HG02870 (cell line): ENCODE measurements around the gene PCDHGA3.
"Not testable (repeated sequence)": the region's sequence is repeated elsewhere in the genome, so short reads cannot be mapped to it uniquely, and the experiment has no call there.

Source experiments
- ATAC-seq: cut with Tn5 transposase; IDR thresholded peaks from one replicate; pipeline ENCODE4 v1.9.1; 2021; ENCODE audit warnings: mild to moderate bottlenecking, moderate library complexity; ENCODE audit not compliant: unreplicated experiment

PCDHGA3 gene

DNA sequence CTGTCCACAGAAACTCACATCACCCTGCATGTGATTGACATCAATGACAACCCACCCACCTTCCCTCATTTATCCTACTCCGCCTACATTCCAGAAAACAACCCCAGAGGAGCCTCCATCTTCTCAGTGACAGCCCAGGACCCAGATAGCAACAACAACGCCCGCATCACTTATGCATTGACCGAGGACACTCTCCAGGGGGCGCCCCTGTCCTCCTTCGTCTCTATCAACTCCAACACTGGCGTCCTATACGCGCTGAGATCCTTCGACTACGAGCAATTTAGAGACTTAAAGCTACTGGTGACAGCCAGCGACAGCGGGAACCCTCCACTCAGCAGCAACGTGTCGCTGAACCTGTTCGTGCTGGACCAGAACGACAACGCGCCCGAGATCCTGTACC, 1.7 kb downstream of the PCDHGA3 start:
- ATAC-seq: no peak

DNA sequence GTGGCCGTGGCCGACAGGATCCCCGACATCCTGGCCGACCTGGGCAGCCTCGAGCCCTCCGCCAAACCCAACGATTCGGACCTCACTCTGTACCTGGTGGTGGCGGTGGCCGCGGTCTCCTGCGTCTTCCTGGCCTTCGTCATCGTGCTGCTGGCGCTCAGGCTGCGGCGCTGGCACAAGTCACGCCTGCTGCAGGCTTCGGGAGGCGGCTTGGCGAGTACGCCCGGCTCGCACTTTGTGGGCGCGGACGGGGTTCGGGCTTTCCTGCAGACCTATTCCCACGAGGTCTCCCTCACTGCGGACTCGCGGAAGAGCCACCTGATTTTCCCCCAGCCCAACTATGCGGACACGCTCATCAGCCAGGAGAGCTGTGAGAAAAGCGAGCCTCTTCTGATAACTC, 2.4 kb downstream of the PCDHGA3 start:
- ATAC-seq: not testable (repeated sequence)

DNA sequence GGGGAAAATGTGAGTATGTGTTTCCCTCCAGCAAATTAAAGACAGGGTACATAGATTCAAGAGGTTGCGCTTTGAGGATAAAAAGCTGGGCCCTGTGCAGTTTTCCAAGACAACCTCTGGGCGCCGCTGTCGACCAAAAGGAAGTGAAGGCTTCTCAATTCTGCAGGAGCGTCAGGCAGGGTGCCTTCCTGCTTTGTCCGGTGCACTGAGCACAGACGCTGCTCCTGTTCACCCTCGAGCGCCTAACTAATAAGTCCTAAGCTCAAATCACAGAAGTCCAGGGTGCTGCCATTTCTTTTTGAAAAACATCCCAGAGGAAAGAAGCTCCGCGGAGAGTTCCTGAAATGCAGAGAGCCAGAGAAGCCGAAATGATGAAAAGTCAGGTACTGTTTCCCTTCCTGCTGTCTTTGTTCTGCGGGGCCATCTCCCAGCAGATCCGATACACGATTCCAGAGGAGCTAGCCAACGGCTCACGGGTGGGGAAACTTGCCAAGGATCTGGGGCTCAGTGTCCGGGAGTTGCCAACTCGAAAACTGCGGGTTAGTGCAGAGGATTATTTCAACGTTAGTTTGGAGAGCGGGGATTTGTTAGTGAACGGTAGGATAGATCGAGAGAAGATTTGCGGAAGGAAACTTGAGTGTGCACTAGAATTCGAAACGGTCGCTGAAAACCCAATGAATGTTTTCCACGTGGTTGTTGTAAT, 6.4 kb downstream of the PCDHGA3 start, which contains the start of gene PCDHGB1:
Gene PCDHGB1 (plus strand): TSS at position 183 of the 703 bp plus-strand sequence. CDS start 162 bp downstream, at position 345.
- no peak for ATAC-seq

DNA sequence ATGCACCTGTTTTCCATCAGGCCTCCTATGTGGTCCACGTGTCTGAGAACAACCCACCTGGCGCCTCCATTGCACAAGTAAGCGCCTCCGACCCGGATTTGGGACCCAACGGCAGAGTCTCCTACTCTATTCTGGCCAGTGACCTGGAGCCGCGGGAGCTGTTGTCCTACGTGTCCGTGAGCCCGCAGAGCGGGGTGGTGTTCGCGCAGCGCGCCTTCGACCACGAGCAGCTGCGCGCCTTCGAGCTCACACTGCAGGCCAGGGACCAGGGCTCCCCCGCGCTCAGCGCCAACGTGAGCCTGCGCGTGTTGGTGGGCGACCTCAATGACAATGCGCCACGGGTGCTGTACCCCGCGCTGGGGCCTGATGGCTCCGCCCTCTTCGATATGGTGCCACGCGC, 8.0 kb downstream of the PCDHGA3 start:
- no peak for ATAC-seq

DNA sequence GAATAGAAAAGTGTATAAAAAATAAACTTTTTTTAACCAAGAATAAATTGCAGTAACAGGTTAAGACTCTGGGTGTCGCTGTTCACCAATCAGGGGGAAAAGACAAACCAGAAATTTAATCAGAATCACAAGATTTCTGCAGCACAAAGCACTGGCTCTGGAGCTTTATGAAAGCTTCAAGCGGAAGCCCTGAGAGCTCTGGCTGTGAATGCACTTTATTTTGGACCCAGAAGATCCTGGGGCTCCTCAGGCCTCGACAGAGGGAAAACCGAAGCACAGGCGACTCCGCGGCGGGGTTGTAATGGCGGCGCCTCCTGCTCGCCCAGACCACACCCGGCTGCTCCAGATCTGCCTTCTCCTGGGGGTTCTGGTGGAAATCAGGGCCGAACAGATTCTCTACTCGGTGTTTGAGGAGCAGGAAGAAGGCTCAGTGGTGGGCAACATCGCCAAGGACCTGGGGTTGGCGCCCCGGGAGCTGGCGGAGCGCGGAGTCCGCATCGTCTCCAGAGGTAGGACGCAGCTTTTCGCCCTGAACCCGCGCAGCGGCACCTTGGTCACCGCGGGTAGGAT, 11.4 kb downstream of the PCDHGA3 start, which contains the start of gene PCDHGA4:
Gene PCDHGA4 (plus strand): TSS at position 122 of the 570 bp plus-strand sequence. CDS start 87 bp downstream, at position 209.
- no peak for ATAC-seq

DNA sequence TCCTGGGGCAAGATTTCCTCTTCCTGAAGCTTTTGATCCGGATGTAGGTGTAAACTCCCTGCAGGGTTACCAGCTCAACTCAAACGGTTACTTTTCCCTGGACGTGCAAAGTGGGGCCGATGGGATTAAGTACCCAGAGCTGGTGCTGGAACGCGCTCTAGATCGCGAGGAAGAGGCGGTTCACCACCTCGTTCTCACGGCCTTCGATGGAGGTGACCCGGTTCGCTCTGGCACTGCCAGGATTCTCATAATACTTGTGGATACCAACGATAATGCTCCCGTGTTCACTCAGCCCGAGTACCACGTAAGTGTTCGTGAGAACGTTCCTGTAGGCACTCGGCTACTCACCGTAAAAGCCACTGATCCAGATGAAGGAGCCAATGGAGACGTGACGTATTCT, 12.0 kb downstream of the PCDHGA3 start:
- no peak for ATAC-seq

DNA sequence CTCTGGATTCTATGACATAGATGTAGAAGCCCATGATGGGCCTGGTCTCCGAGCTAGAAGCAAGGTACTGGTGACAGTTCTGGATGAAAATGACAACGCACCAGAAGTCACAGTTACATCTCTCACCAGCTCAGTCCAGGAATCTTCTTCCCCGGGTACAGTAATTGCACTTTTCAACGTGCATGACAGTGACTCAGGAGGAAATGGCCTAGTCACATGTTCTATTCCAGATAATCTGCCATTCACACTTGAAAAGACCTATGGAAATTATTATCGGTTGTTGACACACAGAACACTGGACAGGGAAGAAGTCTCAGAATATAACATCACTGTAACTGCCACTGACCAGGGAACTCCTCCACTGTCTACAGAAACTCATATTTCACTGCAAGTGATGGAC, 12.5 kb downstream of the PCDHGA3 start:
- ATAC-seq: no peak

DNA sequence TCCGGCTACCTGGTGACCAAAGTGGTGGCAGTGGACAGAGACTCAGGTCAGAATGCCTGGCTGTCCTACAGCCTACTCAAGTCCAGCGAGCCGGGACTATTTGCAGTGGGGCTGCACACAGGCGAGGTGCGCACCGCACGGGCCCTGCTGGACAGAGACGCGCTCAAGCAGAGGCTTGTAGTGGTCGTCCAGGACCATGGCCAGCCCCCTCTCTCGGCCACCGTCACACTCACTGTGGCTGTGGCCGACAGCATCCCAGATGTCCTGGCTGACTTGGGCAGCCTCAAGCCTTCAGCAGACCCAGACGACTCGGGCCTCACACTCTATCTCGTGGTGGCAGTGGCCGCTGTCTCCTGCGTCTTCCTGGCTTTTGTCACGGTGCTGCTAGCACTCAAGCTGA, 13.3 kb downstream of the PCDHGA3 start:
- ATAC-seq: no peak

DNA sequence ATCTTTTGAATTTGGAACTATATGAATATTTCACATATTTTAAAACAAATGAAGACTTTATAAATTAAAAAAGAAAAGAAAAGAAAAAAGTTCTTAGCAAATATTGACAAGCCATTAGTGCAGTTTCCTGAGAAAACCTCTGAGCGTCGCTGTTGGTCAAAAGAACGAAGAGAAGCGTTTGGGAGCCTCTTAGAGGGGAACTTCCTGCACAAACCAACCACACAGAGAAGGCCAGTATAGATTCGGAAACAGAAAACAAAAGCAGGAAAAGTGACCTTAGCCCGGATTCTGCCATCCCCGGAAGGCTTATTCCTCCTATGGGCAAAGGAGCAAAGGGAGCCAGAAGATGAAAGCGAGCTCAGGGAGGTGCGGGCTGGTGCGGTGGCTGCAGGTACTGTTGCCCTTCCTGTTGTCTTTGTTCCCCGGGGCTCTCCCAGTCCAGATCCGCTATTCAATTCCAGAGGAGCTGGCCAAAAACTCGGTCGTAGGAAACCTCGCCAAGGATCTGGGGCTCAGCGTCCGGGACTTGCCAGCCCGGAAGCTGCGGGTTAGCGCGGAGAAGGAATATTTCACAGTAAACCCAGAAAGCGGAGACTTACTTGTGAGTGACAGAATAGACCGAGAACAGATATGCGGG, 16.3 kb downstream of the PCDHGA3 start, which contains the start of gene PCDHGB2:
Gene PCDHGB2 (plus strand): TSS at position 205 of the 637 bp plus-strand sequence. CDS start 142 bp downstream, at position 347.
- ATAC-seq: peak; percentile 70

DNA sequence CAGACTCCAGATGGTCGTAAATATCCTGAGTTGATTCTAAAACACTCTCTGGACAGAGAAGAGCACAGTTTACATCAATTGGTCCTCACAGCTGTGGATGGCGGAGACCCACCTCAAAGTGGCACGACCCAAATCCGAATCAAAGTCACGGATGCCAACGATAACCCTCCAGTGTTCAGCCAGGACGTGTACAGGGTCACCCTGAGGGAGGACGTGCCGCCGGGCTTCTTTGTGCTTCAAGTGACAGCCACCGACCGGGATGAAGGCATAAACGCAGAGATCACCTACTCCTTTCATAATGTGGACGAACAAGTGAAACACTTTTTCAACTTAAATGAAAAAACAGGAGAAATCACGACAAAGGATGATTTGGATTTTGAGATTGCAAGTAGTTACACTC, 17.1 kb downstream of the PCDHGA3 start:
- no peak for ATAC-seq

DNA sequence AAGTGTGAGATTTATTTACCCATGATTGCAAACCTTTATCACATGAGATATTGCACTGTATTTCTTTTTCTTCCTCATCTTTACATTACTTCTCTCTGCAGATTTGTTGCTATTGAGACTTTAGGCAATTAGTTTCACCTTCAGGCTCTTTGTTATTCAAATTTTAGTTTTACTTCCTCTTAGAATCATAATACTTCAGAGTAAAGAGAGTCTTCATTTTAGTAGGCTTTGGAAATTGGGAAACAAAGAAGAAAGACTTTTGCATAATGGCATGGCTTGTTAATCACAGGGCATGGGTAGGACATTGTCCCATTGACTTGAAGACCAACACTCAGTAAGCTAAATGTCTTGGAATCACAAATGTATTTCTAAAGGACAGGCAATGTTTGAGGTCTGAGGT, 19.1 kb downstream of the PCDHGA3 start:
- ATAC-seq: no peak

DNA sequence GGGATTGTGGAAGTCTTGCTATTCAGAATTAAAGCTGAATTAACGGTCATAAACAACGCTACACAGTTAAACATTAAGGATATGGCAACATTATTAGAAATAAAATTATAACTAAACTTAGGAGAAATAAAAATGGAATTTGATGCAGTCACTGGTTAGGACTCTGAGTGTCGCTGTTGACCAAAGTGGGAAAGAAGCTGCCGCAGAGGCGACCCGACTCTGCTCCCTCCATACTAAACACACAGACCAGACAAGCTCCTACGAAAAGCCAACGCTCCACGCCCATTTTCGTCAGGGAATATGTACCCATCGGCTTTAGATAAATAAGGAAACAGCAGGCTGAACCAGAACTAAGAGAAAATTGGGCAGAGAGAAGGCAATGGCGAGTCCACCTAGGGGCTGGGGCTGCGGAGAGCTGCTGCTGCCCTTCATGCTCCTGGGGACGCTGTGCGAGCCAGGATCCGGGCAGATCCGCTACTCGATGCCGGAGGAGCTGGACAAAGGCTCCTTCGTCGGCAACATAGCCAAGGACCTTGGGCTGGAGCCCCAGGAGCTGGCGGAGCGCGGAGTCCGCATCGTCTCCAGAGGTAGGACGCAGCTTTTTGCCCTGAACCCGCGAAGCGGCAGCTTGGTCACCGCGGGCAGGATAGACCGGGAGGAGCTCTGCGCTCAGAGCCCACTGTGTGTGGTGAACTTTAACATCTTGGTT, 20.5 kb downstream of the PCDHGA3 start, which contains the start of gene PCDHGA5:
Gene PCDHGA5 (plus strand): TSS at position 211 of the 709 bp plus-strand sequence. CDS start 169 bp downstream, at position 380.
- ATAC-seq: no peak

DNA sequence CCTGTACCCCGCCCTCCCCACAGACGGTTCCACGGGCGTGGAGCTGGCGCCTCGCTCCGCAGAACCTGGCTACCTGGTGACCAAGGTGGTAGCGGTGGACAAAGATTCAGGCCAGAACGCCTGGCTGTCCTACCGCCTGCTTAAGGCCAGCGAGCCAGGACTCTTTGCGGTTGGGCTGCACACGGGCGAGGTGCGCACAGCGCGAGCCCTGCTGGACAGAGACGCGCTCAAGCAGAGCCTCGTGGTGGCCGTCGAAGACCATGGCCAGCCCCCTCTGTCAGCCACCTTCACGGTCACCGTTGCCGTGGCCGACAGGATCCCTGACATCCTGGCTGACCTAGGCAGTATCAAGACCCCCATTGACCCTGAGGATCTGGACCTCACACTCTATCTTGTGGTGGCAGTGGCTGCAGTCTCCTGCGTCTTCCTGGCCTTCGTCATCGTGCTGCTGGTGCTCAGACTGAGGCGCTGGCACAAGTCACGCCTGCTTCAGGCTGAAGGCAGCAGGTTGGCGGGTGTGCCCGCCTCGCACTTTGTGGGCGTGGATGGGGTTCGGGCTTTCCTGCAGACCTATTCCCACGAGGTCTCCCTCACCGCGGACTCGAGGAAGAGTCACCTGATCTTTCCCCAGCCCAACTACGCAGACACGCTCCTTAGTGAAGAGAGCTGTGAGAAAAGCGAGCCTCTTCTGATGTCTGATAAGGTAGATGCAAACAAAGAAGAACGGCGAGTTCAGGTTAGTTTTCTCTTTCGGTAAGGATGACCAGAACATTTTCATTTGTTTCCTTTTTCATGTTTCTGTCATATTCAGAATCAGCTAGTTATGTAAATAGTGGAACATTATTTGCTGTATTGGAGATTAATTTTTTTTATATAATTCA, 22.6 kb downstream of the PCDHGA3 start:
- no peak for ATAC-seq

DNA sequence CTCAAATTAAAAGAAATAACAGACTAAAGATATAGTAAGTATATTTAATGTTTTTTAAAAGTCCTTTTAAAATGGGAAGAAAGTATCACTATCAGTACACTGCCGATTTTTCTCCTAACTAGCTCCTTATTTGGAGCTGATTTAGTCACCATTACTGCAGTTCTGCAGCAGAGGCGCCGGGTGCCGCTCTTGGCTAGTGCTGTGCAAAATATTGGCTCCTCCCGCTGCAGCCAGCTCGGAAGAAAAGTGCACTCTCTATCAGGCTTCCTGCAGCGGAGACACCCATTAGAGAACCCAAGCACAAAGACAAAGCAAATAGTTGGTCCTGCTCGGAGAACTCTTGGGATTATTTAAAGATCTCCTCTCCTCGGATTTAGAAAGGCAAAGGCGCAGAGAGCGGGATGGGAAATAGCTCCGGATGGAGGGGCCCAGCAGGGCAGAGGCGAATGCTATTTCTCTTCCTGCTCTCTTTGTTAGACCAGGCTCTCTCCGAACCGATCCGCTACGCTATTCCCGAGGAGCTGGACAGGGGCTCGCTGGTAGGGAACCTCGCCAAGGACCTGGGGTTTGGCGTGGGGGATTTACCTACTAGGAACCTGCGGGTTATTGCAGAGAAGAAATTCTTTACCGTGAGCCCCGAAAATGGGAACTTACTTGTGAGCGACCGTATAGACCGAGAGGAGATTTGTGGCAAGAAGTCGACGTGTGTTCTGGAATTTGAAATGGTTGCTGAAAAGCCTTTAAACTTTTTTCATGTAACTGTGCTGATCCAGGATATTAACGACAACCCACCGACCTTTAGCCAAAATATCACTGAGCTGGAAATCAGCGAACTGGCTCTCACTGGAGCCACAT, 26.6 kb downstream of the PCDHGA3 start, which contains the start of gene PCDHGB3:
Gene PCDHGB3 (plus strand): TSS at position 249 of the 855 bp plus-strand sequence. CDS start 153 bp downstream, at position 402.
- ATAC-seq: peak; percentile 100

DNA sequence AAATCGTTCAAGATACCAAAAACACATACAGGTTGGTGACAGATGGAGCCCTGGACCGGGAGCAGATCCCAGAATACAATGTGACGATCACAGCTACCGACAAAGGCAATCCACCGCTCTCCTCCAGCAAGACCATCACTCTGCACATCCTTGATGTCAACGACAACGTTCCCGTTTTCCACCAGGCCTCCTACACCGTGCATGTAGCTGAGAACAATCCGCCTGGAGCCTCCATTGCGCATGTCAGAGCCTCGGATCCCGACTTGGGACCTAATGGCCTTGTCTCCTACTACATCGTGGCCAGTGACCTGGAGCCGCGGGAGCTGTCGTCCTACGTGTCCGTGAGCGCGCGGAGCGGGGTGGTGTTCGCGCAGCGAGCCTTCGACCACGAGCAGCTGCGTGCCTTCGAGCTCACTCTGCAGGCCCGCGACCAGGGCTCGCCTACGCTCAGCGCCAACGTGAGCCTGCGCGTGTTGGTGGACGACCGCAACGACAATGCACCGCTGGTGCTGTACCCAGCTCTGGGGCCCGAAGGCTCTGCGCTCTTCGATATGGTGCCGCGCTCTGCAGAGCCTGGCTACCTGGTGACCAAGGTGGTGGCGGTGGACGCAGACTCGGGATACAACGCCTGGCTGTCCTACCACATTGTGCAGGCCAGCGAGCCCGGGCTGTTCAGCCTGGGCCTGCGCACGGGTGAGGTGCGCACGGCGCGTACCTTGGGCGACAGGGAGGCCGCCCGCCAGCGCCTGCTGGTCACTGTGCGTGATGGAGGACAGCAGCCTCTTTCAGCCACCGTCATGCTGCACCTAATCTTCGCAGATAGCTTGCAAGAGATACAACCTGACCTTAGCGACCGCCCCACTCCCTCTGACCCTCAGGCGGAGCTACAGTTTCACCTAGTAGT, 28.2 kb downstream of the PCDHGA3 start:
- ATAC-seq: no peak

DNA sequence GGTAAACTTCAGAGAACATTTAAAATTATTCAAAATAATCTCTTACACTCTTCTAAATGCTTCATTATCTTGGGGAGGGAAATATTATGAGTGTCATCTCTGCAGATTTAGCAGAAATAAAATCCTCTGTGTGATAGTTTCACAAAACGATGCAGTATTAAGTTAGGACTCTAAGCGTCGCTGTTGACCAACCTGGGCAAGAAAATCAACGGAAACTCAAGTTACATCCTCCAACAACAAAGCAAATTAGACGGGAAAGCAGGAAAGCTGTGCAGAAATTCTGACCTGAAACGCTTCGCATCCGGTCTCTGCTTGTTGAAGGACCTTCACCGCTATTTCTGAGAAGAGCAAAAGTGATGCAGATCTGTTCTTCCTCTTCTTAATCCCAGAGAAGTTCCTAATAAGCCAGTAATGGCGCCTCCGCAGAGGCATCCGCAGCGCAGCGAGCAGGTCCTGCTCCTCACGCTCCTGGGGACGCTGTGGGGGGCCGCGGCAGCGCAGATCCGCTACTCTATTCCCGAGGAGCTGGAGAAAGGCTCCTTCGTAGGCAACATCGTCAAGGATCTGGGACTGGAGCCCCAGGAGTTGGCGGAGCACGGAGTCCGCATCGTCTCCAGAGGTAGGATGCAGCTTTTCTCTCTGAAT, 30.2 kb downstream of the PCDHGA3 start, which contains the start of gene PCDHGA6:
Gene PCDHGA6 (plus strand): TSS at position 219 of the 645 bp plus-strand sequence. CDS start 193 bp downstream, at position 412.
- no peak for ATAC-seq

DNA sequence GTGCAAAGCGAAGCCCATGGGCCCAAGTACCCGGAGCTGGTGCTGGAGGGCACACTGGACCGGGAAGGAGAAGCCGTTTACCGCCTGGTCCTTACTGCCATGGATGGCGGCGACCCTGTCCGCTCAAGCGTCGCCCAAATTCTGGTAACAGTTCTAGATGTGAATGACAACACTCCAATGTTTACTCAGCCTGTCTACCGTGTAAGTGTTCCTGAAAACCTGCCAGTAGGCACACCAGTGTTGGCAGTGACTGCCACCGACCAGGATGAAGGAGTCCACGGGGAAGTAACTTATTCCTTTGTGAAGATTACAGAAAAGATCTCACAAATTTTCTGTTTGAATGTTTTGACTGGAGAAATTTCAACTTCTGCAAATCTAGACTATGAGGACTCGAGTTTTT, 31.0 kb downstream of the PCDHGA3 start:
- no peak for ATAC-seq
